Stimulated activated naive CD8-positive, alpha-beta T cell treated with anti-CD3 and anti-CD28 coated beads, Interleukin-15, Interleukin-2, amounts not matched to agents 100 ng/mL and 50 ng/mL, for 24 hours (primary cell): Measurements from ENCODE around the gene TNS2.
"Not testable (repeated sequence)": the region's sequence is repeated elsewhere in the genome, so short reads cannot be mapped to it uniquely, and the experiment has no call there.

Experiments used
- H3K27ac Mint-ChIP-seq: one replicate; pipeline ENCODE4 v1.8.0; 2021; ENCODE audit warnings: mild to moderate bottlenecking, mixed read lengths
- H3K27me3 Mint-ChIP-seq: one replicate; pipeline ENCODE4 v1.8.0; 2021; ENCODE audit warnings: mixed read lengths
- H3K36me3 Mint-ChIP-seq: one replicate; pipeline ENCODE4 v1.8.0; 2021; ENCODE audit warnings: low read depth, mixed read lengths
- H3K4me1 Mint-ChIP-seq: one replicate; pipeline ENCODE4 v1.8.0; 2021; ENCODE audit warnings: low read depth, mixed read lengths
- H3K4me3 Mint-ChIP-seq: one replicate; pipeline ENCODE4 v1.8.0; 2021; ENCODE audit warnings: mild to moderate bottlenecking, mixed read lengths
- H3K9me3 Mint-ChIP-seq: one replicate; pipeline ENCODE4 v1.8.0; 2021; ENCODE audit warnings: mixed read lengths

The TNS2 gene

DNA sequence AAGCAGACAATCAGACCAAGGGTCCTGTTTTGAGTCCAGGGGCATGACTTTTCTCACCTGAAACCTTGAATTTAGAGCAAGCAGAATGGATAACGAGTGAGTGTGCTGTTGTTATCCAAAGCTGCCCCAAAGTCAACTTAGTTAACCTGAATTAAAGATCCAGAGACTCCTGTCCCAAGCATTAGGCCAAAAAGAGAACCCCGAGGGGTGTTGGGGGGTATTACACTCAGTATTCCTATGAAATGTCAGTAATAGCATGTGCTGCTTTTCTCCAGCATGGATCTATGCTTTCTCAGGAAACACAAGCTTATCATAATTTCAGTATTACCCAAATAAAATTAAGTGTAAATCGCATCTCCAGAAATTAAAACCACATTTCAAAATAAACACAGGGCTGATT lies 24.6 kb upstream of the TNS2 start:
- Mint-ChIP-seq H3K27ac (no peak overlapping the region), H3K36me3 (peaks cover 66% of the 10 kb centered on the region), H3K27me3 (no peaks in the 10 kb centered on the region), H3K4me1 (no peaks in the 10 kb centered on the region), H3K9me3 (no peaks in the 10 kb centered on the region), H3K4me3 (no peak overlapping the region)

- peaks cover 67% of the 10 kb centered on the region for H3K36me3 Mint-ChIP-seq
- not testable (repeated sequence) for H3K27ac Mint-ChIP-seq, H3K9me3 Mint-ChIP-seq, H3K4me3 Mint-ChIP-seq, H3K27me3 Mint-ChIP-seq, H3K4me1 Mint-ChIP-seq
Observed at GRCh38 chr12:53027014-53027413, 22.9 kb upstream of the TNS2 start.

DNA sequence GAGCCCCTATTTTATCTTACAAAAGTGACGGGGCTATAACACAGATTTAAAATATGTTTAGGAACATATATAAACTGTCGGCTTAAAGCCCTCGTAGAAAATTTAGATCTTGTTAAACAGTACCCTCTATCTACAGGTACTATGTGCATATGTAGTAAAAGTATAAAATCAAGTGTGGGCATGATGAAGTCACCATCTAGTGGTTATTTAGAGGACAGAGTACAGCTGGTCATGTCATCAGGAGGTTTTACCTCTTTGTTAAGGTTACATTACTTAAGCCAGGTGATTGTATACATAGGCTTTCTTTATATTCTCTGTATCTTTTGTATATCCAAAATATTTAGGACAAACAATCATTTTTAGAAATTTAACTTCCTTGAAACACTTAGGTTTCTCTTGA lies 18.2 kb upstream of the TNS2 start:
- Mint-ChIP-seq H3K9me3 (no peaks in the 10 kb centered on the region), H3K4me1 (peaks cover 9% of the 10 kb centered on the region), H3K27me3 (no peaks in the 10 kb centered on the region), H3K27ac (no peak overlapping the region), H3K36me3 (peaks cover 63% of the 10 kb centered on the region), H3K4me3 (no peak overlapping the region)

DNA sequence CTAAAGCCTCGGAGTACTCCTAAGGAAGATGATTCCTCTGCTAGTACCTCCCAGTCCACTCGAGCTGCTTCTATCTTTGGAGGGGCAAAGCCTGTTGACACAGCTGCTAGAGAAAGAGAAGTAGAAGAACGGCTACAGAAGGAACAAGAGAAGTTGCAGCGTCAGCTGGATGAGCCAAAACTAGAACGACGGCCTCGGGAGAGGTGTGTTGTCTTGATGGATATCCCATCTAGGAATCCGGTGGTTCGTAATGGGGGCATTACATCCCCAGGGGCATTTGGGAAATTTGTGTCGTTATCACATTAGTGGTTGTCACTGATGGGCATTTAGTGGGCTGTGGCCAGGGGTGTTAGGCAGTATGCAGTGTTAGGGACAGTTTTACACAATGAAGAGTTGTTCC lies 16.0 kb upstream of the TNS2 start:
- peaks cover 16% of the 10 kb centered on the region for H3K4me1 Mint-ChIP-seq
- peaks cover 64% of the 10 kb centered on the region for H3K36me3 Mint-ChIP-seq
- H3K4me3 Mint-ChIP-seq, H3K27me3 Mint-ChIP-seq, H3K9me3 Mint-ChIP-seq: not testable (repeated sequence)
- peak overlapping the region; percentile 79 for H3K27ac Mint-ChIP-seq

DNA sequence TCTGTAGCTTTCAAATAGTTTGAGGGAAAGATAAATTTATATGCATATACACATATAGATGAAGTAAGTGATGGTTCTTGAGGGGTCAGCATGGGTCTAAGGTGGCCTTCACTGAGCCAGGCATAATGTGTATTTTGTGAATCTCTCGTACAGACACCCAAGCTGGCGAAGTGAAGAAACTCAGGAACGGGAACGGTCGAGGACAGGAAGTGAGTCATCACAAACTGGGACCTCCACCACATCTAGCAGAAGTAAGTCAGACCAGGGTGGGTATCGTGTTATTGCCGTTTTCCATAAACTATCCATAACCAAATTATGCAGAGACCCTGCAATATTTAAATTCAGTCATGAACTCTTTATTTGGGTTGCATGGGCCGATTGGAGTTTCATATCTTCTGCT lies 15.4 kb upstream of the TNS2 start:
- H3K4me1 Mint-ChIP-seq, result peaks cover 17% of the 10 kb centered on the region
- H3K4me3 Mint-ChIP-seq, result no peak overlapping the region
- H3K27ac Mint-ChIP-seq, result peak overlapping the region; percentile 79
- H3K27me3 Mint-ChIP-seq, result no peaks in the 10 kb centered on the region
- no peaks in the 10 kb centered on the region for H3K9me3 Mint-ChIP-seq
- peaks cover 70% of the 10 kb centered on the region for H3K36me3 Mint-ChIP-seq

DNA sequence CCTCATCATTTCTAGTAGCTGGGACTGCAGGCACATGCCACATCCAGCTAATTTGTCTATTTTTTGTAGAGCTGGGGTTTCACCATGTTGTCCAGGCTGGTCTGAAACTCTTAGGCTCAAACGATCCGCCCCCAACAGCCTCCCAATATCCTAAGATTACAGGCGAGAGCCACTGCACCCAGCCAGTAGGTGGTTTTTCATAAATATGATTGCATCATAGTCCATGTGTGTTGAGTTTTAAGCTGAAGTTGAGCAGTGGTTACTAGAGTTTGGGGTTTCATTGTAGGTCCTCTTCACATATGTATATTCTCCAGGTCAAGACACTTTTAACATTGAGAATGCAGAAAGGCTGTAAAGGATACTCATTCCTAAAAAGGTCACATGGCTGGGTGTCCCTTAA lies 13.1 kb upstream of the TNS2 start:
- Mint-ChIP-seq H3K4me1 (peaks cover 17% of the 10 kb centered on the region), H3K36me3 (peaks cover 74% of the 10 kb centered on the region), H3K27ac (no peak overlapping the region), H3K27me3 (no peaks in the 10 kb centered on the region), H3K4me3 (no peak overlapping the region), H3K9me3 (no peaks in the 10 kb centered on the region)

GRCh38 chr12:53039851-53040250 lies 10.0 kb upstream of the TNS2 start:
- Mint-ChIP-seq H3K4me3 (peak overlapping the region; percentile 38), H3K27me3 (no peaks in the 10 kb centered on the region), H3K4me1 (peaks cover 8% of the 10 kb centered on the region), H3K36me3 (peaks cover 59% of the 10 kb centered on the region), H3K9me3 (no peaks in the 10 kb centered on the region), H3K27ac (peak overlapping the region; percentile 54)

DNA sequence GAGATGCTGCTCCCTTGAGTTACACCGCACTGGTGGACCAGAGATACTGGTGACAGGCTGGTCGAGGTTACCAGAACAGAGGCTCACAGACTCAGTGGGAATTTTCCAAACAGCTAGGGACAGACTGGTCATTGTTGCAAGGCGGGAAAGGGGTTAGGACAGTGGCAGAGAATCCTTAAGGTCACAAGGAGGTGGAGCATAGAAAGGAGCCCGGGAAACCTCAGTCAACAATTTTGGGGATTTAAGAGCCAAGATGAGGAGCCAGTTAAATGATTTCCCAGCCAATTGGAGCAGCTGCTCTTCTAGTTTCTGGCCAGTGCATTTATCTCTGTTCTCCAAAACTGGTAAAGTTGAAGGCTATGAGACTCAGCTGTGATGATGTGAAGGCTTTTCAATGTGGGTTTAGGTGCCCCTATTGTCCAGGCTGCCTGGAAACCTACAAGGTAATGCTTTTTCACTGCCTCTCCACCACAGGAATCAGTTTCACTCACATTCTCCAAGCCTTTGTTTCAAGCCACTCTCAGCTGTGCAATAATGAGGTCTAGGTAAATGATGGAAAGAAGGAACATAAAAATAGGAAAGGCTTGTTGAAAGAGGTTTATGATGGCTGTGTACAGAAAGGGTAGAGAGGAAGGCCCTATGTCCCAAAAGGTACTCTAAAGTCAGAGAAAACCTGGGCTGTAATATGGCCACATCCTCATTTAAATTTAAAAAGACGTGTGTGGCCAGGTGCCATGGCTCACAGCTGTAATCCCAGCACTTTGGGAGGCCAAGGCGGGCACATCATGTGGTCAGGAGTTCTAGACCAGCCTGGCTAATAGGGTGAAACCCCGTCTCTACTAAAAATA lies 7.0 kb upstream of the TNS2 start:
- H3K4me1 Mint-ChIP-seq, result peaks cover 22% of the 10 kb centered on the region
- peak overlapping the region; percentile 65 for H3K27ac Mint-ChIP-seq
- H3K27me3 Mint-ChIP-seq, result peaks cover 5% of the 10 kb centered on the region
- H3K4me3 Mint-ChIP-seq, result no peak overlapping the region
- peaks cover 41% of the 10 kb centered on the region for H3K36me3 Mint-ChIP-seq
- H3K9me3 Mint-ChIP-seq, result no peaks in the 10 kb centered on the region

DNA sequence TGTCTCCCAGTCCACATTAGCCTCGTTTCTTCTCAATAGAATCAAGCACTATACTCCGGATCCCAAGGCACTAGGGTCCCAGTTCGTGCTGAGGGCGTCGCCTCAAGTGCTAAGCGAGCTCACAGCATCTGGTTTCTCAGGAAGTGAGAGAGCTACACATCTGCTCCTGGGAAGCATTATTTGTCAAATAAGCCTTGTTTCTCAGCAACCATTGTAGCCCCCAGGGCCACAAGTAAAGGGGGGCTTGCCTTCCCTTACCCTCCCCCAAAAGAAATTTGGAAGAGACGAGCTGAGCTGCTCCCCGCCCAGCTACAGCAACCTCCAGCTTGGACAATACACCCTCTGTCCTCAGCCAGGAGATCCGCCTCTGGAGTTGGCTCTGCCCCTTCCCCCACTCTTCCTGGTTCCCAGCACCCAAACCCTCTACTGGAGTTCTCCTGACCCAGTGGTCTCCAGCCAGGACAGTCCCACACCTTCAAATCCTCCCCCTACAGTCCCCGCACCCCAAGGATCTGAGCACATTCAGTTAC lies 5.7 kb upstream of the TNS2 start:
- H3K9me3 Mint-ChIP-seq, result no peaks in the 10 kb centered on the region
- no peak overlapping the region for H3K27ac Mint-ChIP-seq
- H3K4me3 Mint-ChIP-seq, result no peak overlapping the region
- H3K4me1 Mint-ChIP-seq, result peaks cover 29% of the 10 kb centered on the region
- peaks cover 5% of the 10 kb centered on the region for H3K27me3 Mint-ChIP-seq
- H3K36me3 Mint-ChIP-seq, result peaks cover 28% of the 10 kb centered on the region

GRCh38 chr12:53044896-53045695 lies 4.8 kb upstream of the TNS2 start:
- no peak overlapping the region for H3K4me3 Mint-ChIP-seq
- peaks cover 5% of the 10 kb centered on the region for H3K27me3 Mint-ChIP-seq
- H3K36me3 Mint-ChIP-seq, result peaks cover 18% of the 10 kb centered on the region
- no peaks in the 10 kb centered on the region for H3K9me3 Mint-ChIP-seq
- peaks cover 34% of the 10 kb centered on the region for H3K4me1 Mint-ChIP-seq
- H3K27ac Mint-ChIP-seq, result no peak overlapping the region

DNA sequence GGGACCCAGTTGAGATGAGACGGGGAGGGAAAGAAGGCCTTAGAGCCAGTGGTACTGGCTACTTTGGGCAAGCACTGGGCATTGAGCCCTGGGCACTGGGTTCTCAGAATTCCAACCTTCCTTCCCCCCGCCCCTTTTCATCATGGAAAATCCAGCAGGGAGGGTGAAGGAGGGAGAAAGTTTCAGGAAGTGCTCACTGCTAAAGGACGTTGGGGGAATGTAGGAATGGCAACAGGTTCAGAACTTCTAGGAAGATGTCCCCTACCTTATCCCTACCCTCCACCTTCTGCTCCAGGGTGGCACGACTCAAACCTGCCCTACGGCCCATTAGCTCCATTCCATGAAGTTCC lies 4.2 kb upstream of the TNS2 start:
- H3K27ac Mint-ChIP-seq, result no peak overlapping the region

GRCh38 chr12:53046655-53047220 lies 3.1 kb upstream of the TNS2 start:
- H3K9me3 Mint-ChIP-seq, result no peaks in the 10 kb centered on the region
- peaks cover 34% of the 10 kb centered on the region for H3K4me1 Mint-ChIP-seq
- H3K27ac Mint-ChIP-seq, result peak overlapping the region; percentile 86
- H3K4me3 Mint-ChIP-seq, result peak overlapping the region; percentile 93
- peaks cover 7% of the 10 kb centered on the region for H3K36me3 Mint-ChIP-seq
- peaks cover 5% of the 10 kb centered on the region for H3K27me3 Mint-ChIP-seq

More for the DNA sequence above, 4.2 kb upstream of the TNS2 start:
- H3K36me3 Mint-ChIP-seq, result peaks cover 13% of the 10 kb centered on the region
- H3K27me3 Mint-ChIP-seq, result peaks cover 5% of the 10 kb centered on the region
- H3K9me3 Mint-ChIP-seq, result no peaks in the 10 kb centered on the region
- H3K4me3 Mint-ChIP-seq, result peak overlapping the region; percentile 93
- H3K4me1 Mint-ChIP-seq, result peaks cover 34% of the 10 kb centered on the region

DNA sequence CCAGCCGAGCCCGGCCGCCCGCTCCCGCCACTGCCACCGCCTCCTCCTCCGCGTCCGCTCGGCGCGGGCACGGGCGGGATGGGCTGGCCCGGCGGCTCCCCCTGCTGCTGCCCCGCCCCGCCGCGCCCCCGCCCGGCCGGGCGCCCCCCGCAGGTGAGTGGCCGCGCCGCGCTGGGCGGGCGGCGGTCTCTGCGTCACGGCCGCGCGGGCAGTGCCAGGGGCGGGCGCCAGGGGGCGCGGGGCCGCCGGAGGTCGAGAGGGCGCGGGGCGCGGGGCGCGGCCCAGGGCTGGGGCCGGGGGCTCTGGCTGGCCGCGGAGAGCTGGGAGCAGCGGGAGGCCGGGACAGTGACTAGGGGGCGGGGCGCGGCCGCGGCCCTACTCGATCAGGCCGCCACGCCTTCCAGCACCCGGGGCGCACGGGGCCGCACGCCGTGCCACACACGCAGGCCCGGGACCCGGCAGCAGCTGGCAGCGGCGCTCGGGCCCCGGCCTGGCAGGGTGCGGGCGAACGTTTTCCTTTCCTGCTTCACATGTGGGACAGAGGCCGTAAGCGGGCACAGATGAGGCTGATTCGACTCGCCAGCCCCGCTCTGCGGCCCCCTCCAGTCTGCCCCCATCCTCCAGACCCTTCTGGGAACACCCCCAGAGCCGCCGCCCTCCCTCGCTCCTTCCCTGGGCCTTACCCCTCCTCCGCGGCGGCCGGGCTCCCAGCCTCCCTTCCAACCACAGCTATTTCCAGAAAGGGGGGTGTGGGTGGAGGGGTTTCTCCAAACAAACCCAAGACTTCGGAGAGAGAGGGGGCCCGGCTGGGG lies 2.4 kb upstream of the TNS2 start:
- H3K27ac Mint-ChIP-seq, result no peak overlapping the region
- no peaks in the 10 kb centered on the region for H3K9me3 Mint-ChIP-seq
- H3K27me3 Mint-ChIP-seq, result peaks cover 5% of the 10 kb centered on the region
- H3K4me3 Mint-ChIP-seq, result peak overlapping the region; percentile 62
- H3K4me1 Mint-ChIP-seq, result peaks cover 34% of the 10 kb centered on the region
- H3K36me3 Mint-ChIP-seq, result peaks cover 1% of the 10 kb centered on the region

- H3K36me3 Mint-ChIP-seq, result no peaks in the 10 kb centered on the region
- peak overlapping the region; percentile 62 for H3K4me3 Mint-ChIP-seq
- peaks cover 5% of the 10 kb centered on the region for H3K27me3 Mint-ChIP-seq
- peaks cover 34% of the 10 kb centered on the region for H3K4me1 Mint-ChIP-seq
- no peak overlapping the region for H3K27ac Mint-ChIP-seq
- no peaks in the 10 kb centered on the region for H3K9me3 Mint-ChIP-seq
Observed at GRCh38 chr12:53048033-53048779, 1.7 kb upstream of the TNS2 start.
